Measurements from ENCODE around the gene IL1R1.

The IL1R1 gene

DNA sequence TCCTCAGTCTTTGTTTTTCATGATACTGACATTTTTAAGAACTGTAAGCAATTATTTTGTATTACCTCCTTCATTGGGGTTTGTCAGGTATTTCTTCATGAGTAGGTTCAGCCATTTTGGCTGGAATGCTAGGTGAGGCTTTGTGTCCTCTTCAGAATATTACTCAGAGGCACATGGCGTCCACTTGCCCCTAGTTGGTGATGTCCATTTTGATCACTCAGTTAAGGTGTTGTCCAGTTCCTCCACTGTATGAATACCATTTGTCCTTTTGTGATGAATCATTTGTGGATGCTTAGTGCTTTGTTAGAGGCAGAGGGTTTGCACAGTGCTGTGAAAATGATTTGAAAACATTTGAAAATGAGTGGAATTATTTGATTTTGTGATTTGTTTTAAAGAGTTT lies 49.0 kb downstream of the IL1R1 start:
- H3K9ac ChIP-seq (ENCODE audit: low read depth, low read length): no peak overlapping the region
- no peak overlapping the region for H3K4me3 ChIP-seq (ENCODE audit: low read length)
- WGBS: 96% methylated on average over 1 of the region's 1 CpG
- peaks cover 29% of the 10 kb centered on the region for H3K27me3 ChIP-seq (ENCODE audit: insufficient read depth, low read length)
- no peaks in the 10 kb centered on the region for H3K36me3 ChIP-seq (ENCODE audit: insufficient read depth, low read length)
- H3K4me1 ChIP-seq (ENCODE audit: insufficient read depth, low read length): no peaks in the 10 kb centered on the region
- H3K27ac ChIP-seq (ENCODE audit: low read depth, low read length): no peak overlapping the region
- no peaks in the 10 kb centered on the region for H3K9me3 ChIP-seq (ENCODE audit: insufficient read depth, low read depth, low read length)

- Histone ChIP-seq H3K36me3 (ENCODE audit: insufficient read depth, low read length) (no peaks in the 10 kb centered on the region), H3K27me3 (ENCODE audit: insufficient read depth, low read length) (peaks cover 13% of the 10 kb centered on the region), H3K9ac (ENCODE audit: low read depth, low read length) (no peak overlapping the region), H3K27ac (ENCODE audit: low read depth, low read length) (no peak overlapping the region), H3K4me1 (ENCODE audit: insufficient read depth, low read length) (no peaks in the 10 kb centered on the region), H3K9me3 (ENCODE audit: insufficient read depth, low read depth, low read length) (no peaks in the 10 kb centered on the region), H3K4me3 (ENCODE audit: low read length) (no peak overlapping the region)
- WGBS: 100% methylated on average over 1 of the region's 1 CpG
Measured at GRCh38 chr2:102193074-102193473, 50.5 kb downstream of the IL1R1 start.

DNA sequence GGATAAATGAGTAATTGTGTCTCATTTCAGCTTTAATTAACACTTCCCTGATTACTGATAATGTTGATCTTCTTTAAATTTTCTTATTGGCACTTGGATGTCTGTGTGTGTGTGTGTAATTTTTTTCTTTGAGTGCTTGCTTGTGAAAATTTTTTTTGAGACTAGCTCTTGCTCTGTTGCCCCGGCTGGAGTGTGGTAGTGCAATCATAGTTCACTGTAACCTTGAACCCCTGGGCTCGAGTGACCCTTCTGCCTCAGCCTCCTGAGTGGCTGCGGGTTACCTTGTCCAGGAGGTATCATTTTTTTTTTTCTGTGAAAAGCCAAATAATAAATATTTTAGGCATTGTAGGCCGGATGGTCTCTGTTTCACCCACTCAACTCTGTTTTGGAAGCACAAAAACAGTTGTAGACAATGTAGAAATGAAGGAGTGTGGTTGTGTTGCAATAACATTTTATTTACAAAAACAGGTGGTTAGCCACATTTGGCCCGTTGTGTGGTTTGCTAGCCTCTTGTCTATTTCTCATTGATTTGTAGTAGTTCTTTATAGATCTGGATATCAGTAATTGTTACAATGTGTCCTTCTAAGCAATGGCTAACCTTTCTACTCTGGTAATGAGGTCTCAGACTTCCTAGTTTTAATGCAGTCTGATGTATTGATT lies 52.2 kb downstream of the IL1R1 start:
- Histone ChIP-seq H3K9me3 (ENCODE audit: insufficient read depth, low read depth, low read length) (no peaks in the 10 kb centered on the region), H3K36me3 (ENCODE audit: insufficient read depth, low read length) (no peaks in the 10 kb centered on the region), H3K27me3 (ENCODE audit: insufficient read depth, low read length) (no peaks in the 10 kb centered on the region), H3K9ac (ENCODE audit: low read depth, low read length) (no peak overlapping the region), H3K4me3 (ENCODE audit: low read length) (no peak overlapping the region), H3K4me1 (ENCODE audit: insufficient read depth, low read length) (no peaks in the 10 kb centered on the region), H3K27ac (ENCODE audit: low read depth, low read length) (no peak overlapping the region)
- 88% methylated on average over 5 of the region's 5 CpGs for WGBS

DNA sequence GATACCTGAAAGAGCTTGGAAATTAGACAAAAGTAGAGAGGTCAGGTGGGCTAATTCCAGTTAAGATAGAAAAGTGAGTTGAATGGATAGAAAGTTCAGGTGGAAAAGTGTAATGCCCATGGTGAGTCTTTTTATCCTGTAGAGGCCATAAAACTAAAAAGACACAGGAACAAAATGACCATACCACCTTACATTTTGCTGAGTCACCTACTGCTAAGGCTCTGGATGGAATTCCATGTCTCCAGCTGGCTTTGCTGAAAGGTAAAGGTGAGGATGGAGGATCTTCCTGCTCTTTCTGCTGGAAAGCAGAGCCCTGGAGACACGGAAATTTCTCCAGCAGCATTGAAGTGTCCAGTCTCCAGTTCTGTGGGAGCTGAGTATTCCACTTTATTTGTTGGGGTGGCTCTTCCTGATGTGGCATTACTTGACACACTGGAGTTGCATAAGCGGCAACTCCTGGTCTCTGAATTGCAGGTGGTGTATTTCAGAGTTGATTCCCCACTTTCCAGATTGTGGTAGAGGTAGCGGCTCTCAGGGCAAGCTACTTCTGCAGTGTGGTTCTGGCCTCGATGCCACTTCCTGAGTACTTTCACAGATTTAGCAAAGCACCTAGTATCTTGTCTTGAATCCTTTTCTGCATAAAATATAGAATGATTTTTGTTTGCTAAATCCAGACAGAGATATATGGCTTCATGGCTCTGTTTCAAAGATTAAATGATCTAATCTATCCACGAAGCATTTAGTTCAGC lies 55.0 kb downstream of the IL1R1 start:
- Histone ChIP-seq H3K9ac (ENCODE audit: low read depth, low read length) (no peak overlapping the region), H3K36me3 (ENCODE audit: insufficient read depth, low read length) (no peaks in the 10 kb centered on the region), H3K4me3 (ENCODE audit: low read length) (no peak overlapping the region), H3K27me3 (ENCODE audit: insufficient read depth, low read length) (no peaks in the 10 kb centered on the region), H3K4me1 (ENCODE audit: insufficient read depth, low read length) (no peaks in the 10 kb centered on the region), H3K27ac (ENCODE audit: low read depth, low read length) (no peak overlapping the region), H3K9me3 (ENCODE audit: insufficient read depth, low read depth, low read length) (no peaks in the 10 kb centered on the region)
- WGBS: 84% methylated on average over 4 of the region's 5 CpGs

GRCh38 chr2:102200539-102200938 lies 58.0 kb downstream of the IL1R1 start:
- WGBS: 100% methylated on average over 1 of the region's 1 CpG
- Histone ChIP-seq H3K27ac (ENCODE audit: low read depth, low read length) (no peak overlapping the region), H3K4me1 (ENCODE audit: insufficient read depth, low read length) (no peaks in the 10 kb centered on the region), H3K27me3 (ENCODE audit: insufficient read depth, low read length) (no peaks in the 10 kb centered on the region), H3K36me3 (ENCODE audit: insufficient read depth, low read length) (no peaks in the 10 kb centered on the region), H3K4me3 (ENCODE audit: low read length) (no peak overlapping the region), H3K9ac (ENCODE audit: low read depth, low read length) (no peak overlapping the region), H3K9me3 (ENCODE audit: insufficient read depth, low read depth, low read length) (no peaks in the 10 kb centered on the region)

DNA sequence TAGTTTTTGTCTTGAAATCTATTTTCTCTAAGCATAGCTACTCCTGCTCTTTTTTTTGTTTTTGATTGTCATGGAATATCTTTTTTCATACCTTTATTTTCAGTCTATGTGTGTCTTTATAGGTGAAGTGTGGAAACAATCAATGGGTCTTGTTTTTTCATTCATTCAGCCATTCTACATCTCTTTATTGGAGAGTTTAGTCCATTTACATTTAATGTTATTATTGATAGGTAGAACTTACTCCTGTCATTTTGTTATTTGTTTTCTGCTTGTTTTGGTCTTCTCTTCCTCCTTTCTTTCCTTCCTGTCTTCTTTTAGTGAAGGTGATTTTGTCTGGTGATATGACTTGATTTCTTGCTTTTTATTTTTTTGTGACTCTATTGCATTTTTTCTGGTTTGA lies 62.1 kb downstream of the IL1R1 start:
- no peak overlapping the region for H3K27ac ChIP-seq (ENCODE audit: low read depth, low read length)
- H3K4me3 ChIP-seq (ENCODE audit: low read length): no peak overlapping the region
- H3K27me3 ChIP-seq (ENCODE audit: insufficient read depth, low read length): no peaks in the 10 kb centered on the region
- no peak overlapping the region for H3K9ac ChIP-seq (ENCODE audit: low read depth, low read length)
- no peaks in the 10 kb centered on the region for H3K36me3 ChIP-seq (ENCODE audit: insufficient read depth, low read length)
- H3K9me3 ChIP-seq (ENCODE audit: insufficient read depth, low read depth, low read length): no peaks in the 10 kb centered on the region
- H3K4me1 ChIP-seq (ENCODE audit: insufficient read depth, low read length): no peaks in the 10 kb centered on the region

DNA sequence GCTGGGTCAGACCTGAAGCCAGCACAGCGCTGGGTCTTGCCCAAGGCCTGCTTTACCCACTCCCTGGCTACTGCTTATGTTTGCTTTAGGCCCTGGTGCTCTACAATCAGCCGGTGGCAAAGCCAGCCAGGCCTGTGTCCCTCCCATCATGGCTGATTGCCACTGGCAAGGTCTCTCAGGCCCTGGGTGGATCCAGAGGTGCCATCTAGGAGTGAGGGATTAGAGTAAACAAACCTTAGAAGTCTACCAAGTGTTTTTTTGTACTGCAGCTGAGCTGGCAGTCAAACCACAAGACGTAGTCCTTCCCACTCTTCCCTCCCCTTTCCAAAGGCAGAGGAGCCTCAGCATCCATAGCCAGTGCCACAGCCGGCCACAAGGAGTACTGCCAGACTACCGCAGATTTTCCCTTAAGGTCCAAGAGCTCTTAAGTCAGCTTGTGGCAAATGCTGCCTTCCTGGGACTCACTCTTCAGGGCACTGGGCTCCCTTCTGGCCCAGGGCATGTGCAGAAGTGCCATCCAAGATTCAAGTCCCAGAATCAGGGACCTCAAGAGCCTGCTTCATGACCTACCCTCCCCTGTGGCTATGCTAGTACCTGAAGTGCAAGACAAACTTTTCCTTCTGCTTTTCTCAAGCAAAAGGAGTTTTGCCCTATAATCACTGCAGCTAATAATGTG lies 64.3 kb downstream of the IL1R1 start:
- Histone ChIP-seq H3K4me3 (ENCODE audit: low read length) (no peak overlapping the region), H3K9ac (ENCODE audit: low read depth, low read length) (no peak overlapping the region), H3K27ac (ENCODE audit: low read depth, low read length) (no peak overlapping the region), H3K4me1 (ENCODE audit: insufficient read depth, low read length) (no peaks in the 10 kb centered on the region), H3K9me3 (ENCODE audit: insufficient read depth, low read depth, low read length) (no peaks in the 10 kb centered on the region), H3K36me3 (ENCODE audit: insufficient read depth, low read length) (no peaks in the 10 kb centered on the region), H3K27me3 (ENCODE audit: insufficient read depth, low read length) (no peaks in the 10 kb centered on the region)
- whole genome bisulfite sequencing: 82% methylated on average over 5 of the region's 5 CpGs

DNA sequence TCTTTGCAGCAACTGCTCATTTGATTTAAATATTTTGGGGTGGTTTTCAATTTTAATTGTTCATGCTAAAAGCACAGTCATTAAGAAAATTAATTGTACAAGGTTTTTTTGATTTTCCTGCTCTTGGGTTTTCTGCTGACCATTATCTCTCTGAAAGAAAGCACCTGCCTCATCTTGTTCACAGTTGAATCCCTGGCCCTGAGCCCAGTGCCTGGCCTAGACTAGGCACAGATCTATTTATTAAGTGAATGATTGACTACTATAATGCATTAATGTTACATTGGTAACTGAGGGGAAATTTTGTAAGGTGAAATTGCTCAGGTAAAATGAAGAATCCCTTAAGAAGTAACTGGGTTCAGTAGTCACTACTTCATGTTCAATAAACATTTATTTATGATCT lies 66.2 kb downstream of the IL1R1 start:
- no peak overlapping the region for H3K27ac ChIP-seq (ENCODE audit: low read depth, low read length)
- no peak overlapping the region for H3K4me3 ChIP-seq (ENCODE audit: low read length)
- no peaks in the 10 kb centered on the region for H3K9me3 ChIP-seq (ENCODE audit: insufficient read depth, low read depth, low read length)
- H3K4me1 ChIP-seq (ENCODE audit: insufficient read depth, low read length): no peaks in the 10 kb centered on the region
- H3K9ac ChIP-seq (ENCODE audit: low read depth, low read length): no peak overlapping the region
- no peaks in the 10 kb centered on the region for H3K36me3 ChIP-seq (ENCODE audit: insufficient read depth, low read length)
- H3K27me3 ChIP-seq (ENCODE audit: insufficient read depth, low read length): no peaks in the 10 kb centered on the region

GRCh38 chr2:102209474-102209873 lies 66.9 kb downstream of the IL1R1 start:
- H3K27ac ChIP-seq (ENCODE audit: low read depth, low read length): no peak overlapping the region
- no peaks in the 10 kb centered on the region for H3K9me3 ChIP-seq (ENCODE audit: insufficient read depth, low read depth, low read length)
- H3K36me3 ChIP-seq (ENCODE audit: insufficient read depth, low read length): no peaks in the 10 kb centered on the region
- H3K4me3 ChIP-seq (ENCODE audit: low read length): no peak overlapping the region
- no peak overlapping the region for H3K9ac ChIP-seq (ENCODE audit: low read depth, low read length)
- H3K27me3 ChIP-seq (ENCODE audit: insufficient read depth, low read length): no peaks in the 10 kb centered on the region
- H3K4me1 ChIP-seq (ENCODE audit: insufficient read depth, low read length): no peaks in the 10 kb centered on the region
- WGBS: 49% methylated on average over 1 of the region's 1 CpG

DNA sequence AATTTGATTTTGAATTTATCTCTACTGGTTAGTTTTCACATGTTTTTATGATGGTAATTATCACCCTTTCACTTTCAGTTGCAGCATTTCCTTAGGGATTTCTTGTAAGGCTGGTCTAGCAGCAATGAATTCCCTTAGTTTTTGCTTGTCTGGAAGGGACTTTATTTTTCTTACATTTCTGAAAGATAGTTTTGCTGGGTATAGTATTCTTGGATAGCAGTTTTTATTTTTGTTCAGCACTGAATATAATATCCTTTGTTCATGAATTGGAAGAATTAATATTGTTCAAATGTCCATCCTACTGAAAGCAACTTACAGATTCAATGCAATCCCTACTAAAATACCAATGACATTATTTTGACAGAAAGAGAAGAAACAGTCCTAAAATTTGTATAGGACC lies 74.5 kb downstream of the IL1R1 start:
- Histone ChIP-seq H3K27me3 (ENCODE audit: insufficient read depth, low read length) (no peaks in the 10 kb centered on the region), H3K9me3 (ENCODE audit: insufficient read depth, low read depth, low read length) (peaks cover 17% of the 10 kb centered on the region), H3K36me3 (ENCODE audit: insufficient read depth, low read length) (no peaks in the 10 kb centered on the region), H3K4me3 (ENCODE audit: low read length) (no peak overlapping the region), H3K27ac (ENCODE audit: low read depth, low read length) (no peak overlapping the region), H3K4me1 (ENCODE audit: insufficient read depth, low read length) (no peaks in the 10 kb centered on the region), H3K9ac (ENCODE audit: low read depth, low read length) (no peak overlapping the region)

DNA sequence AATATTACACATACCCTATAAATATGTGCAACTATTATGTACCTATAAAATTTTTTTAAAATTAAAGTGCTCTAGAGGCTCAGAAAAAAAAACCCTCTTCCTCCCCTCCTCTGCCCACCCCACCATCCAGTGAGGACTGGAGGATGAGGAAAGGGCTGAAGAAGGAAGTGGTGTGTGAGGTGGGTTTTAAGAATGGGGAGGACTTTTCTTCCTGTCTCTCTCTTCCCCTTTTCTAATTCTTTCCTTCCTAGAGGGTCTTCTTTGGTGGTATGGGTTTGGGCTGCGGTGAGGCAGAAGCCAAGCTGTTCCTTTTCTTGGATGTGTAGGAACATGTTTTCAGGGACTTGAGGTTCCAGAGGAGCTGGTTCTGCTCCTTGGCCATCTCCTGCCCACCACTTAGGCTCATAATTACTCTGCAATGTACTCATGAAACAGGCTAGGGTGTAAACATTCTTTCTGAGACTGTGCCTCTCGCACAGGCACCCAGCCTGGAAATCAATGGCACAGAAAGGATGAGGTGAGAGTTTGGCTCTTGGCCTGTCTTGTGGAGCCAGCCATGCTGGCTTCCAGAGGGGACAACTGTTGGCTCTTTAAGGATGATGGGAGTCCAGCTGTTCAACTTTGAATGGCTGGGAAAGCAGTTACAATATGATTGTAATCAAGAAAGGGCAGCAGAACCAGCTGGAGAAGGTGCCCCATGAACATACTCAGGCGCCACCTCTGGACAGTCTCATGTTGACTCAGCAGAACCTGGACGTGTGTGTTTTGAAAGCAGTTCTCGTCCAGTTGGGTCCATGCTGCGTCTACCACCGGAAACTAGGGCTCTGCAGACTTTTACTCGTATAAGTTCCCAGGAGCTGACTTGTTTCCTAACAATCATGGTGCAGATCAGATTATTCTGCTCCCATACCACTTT lies 82.5 kb downstream of the IL1R1 start:
- WGBS: 95% methylated on average over 6 of the region's 8 CpGs
- H3K4me3 ChIP-seq (ENCODE audit: low read length): no peak overlapping the region
- H3K27ac ChIP-seq (ENCODE audit: low read depth, low read length): no peak overlapping the region

More for the DNA sequence above, 82.5 kb downstream of the IL1R1 start:
- Histone ChIP-seq H3K36me3 (ENCODE audit: insufficient read depth, low read length) (no peaks in the 10 kb centered on the region), H3K9me3 (ENCODE audit: insufficient read depth, low read depth, low read length) (no peaks in the 10 kb centered on the region), H3K4me1 (ENCODE audit: insufficient read depth, low read length) (peaks cover 19% of the 10 kb centered on the region), H3K9ac (ENCODE audit: low read depth, low read length) (no peak overlapping the region), H3K27me3 (ENCODE audit: insufficient read depth, low read length) (no peaks in the 10 kb centered on the region)
